NCI-H2029 (cell line): ENCODE data around the gene AFAP1.

Experiments used
- DNase-seq: peaks from one replicate; lab custom pipeline; 2025; lab: John Stamatoyannopoulos, UW

AFAP1 gene

GRCh38 chr4:7736436-7737267 lies 203.0 kb downstream of the AFAP1 start:
- no peak for DNase-seq

GRCh38 chr4:7735961-7736360 lies 203.7 kb downstream of the AFAP1 start:
- DNase-seq, result no peak

- DNase-seq, result no peak
Observed at GRCh38 chr4:7735395-7735794, 204.3 kb downstream of the AFAP1 start.

GRCh38 chr4:7734651-7735260 lies 204.9 kb downstream of the AFAP1 start:
- peak; percentile 7 for DNase-seq

- DNase-seq, result no peak
Observed at GRCh38 chr4:7733801-7734650, 205.6 kb downstream of the AFAP1 start.

GRCh38 chr4:7733201-7733600 lies 206.5 kb downstream of the AFAP1 start:
- DNase-seq, result no peak

GRCh38 chr4:7732263-7732662 lies 207.4 kb downstream of the AFAP1 start:
- no peak for DNase-seq

- DNase-seq, result no peak
Observed at GRCh38 chr4:7731437-7731836, 208.2 kb downstream of the AFAP1 start.

- no peak for DNase-seq
Observed at GRCh38 chr4:7727749-7728148, 211.9 kb downstream of the AFAP1 start.

- DNase-seq, result no peak
Observed at GRCh38 chr4:7726665-7727413, 212.8 kb downstream of the AFAP1 start.

- DNase-seq, result no peak
Observed at GRCh38 chr4:7725951-7726350, 213.7 kb downstream of the AFAP1 start.

- no peak for DNase-seq
Observed at GRCh38 chr4:7723625-7724024, 216.0 kb downstream of the AFAP1 start.

- DNase-seq, result no peak
Observed at GRCh38 chr4:7722766-7723387, 216.8 kb downstream of the AFAP1 start.

GRCh38 chr4:7721984-7722551 lies 217.6 kb downstream of the AFAP1 start:
- DNase-seq, result no peak

GRCh38 chr4:7719354-7720174 lies 220.1 kb downstream of the AFAP1 start:
- peak; percentile 31 for DNase-seq

- DNase-seq, result no peak
Observed at GRCh38 chr4:7717946-7718490, 221.6 kb downstream of the AFAP1 start.

GRCh38 chr4:7717161-7717560 lies 222.5 kb downstream of the AFAP1 start:
- no peak for DNase-seq

GRCh38 chr4:7716010-7716721 lies 223.5 kb downstream of the AFAP1 start:
- no peak for DNase-seq

- no peak for DNase-seq
Observed at GRCh38 chr4:7715271-7716009, 224.2 kb downstream of the AFAP1 start.
